Gastroesophageal sphincter (tissue), 4 donors: ENCODE data around the gene BTBD9. TPM values are rescaled to one million over a fixed set of nuclear protein-coding genes. Genes with fewer than 3 reads are reported as not detected.

Source experiments
- ATAC-seq: fragments of 150-250 bp; one replicate; pipeline ENCODE4 v1.9.1; 2016; ENCODE audit warnings: mild to moderate bottlenecking, moderate library complexity
- H3K27ac ChIP-seq, 4 donors: fragments of 200-600 bp; sonication (generic) in 3 of 4; 1 replicate in 3 of 4; 2 replicates in 1 of 4; pipeline ENCODE4 v1.5.1; 2016 to 2019
- H3K27me3 ChIP-seq: fragments of 200-600 bp; sonication (generic); one replicate; pipeline ENCODE4 v1.5.1; 2019
- H3K36me3 ChIP-seq, 2 donors: fragments of 200-600 bp; sonication (generic); one replicate each; pipeline ENCODE4 v1.5.1; 2019; ENCODE audit warnings: control low read depth in 1 of 2
- H3K4me1 ChIP-seq, 3 donors: fragments of 200-600 bp; sonication (generic); 1 replicate in 2 of 3; 2 replicates in 1 of 3; pipeline ENCODE4 v1.5.1; 2016 to 2019; ENCODE audit warnings: control low read depth in 2 of 3
- H3K4me3 ChIP-seq, 2 donors: fragments of 200-600 bp; sonication (generic); one replicate each; pipeline ENCODE4 v1.5.1; 2019; ENCODE audit warnings: mild to moderate bottlenecking in 1 of 2, moderate library complexity in 1 of 2
- H3K9me3 ChIP-seq, 3 donors: fragments of 200-600 bp; sonication (generic); one replicate each; pipeline ENCODE4 v1.5.1; 2017 to 2019; ENCODE audit warnings: control low read depth in 2 of 3
- CTCF ChIP-seq, 4 experiments: fragments of 200-600 bp in 2 of 4; fragments of 450-650 bp in 2 of 4; sonication (generic) in 1 of 4; IDR thresholded peaks; one replicate each; pipeline ENCODE4 v1.5.1; 2017 to 2019; ENCODE audit warnings: antibody characterized with exemption in 4 of 4, mild to moderate bottlenecking in 2 of 4, moderate library complexity in 2 of 4
- EP300 ChIP-seq: sonication (generic); formaldehyde crosslinking; IDR thresholded peaks from one replicate; pipeline ENCODE4 v1.6.1; 2017; ENCODE audit warnings: antibody characterized with exemption, mild to moderate bottlenecking
- POLR2A ChIP-seq, 2 donors: fragments of 450-650 bp; IDR thresholded peaks; one replicate each; pipeline ENCODE4 v1.6.1; 2017; ENCODE audit warnings: antibody characterized with exemption in 2 of 2, mild to moderate bottlenecking in 2 of 2, moderate library complexity in 1 of 2
- POLR2AphosphoS5 ChIP-seq: sonication (generic); formaldehyde crosslinking; IDR thresholded peaks from one replicate; pipeline ENCODE4 v1.6.1; 2017; ENCODE audit warnings: antibody characterized with exemption
- WGBS, 2 donors: methylation state at CpG; one replicate each; pipeline ENCODE4 v1.1.5; 2018; ENCODE audit warnings: low coverage in 1 of 2; 5-methylcytosine and 5-hydroxymethylcytosine counted together
- total RNA-seq, 4 donors: library from RNA; depleted of rRNA; stranded (reverse); fragments of >200 nt; gene quantifications; one replicate each; pipeline ENCODE4 v1.1.0, GENCODE V29; 2016

Gene BTBD9
- total RNA-seq, 4 donors from 2014 or later, result 11.3 to 18.9 (median 13.8) TPM

- 96 to 100% methylated on average over 1 of the region's 1 CpG for WGBS, 2 donors
- Histone ChIP-seq H3K27ac (no peak overlapping the region), H3K4me3 (no peak overlapping the region), H3K4me1 (peaks cover 0 to 8% (median 0%) of the 10 kb centered on the region in 3 donors), H3K9me3 (no peaks in the 10 kb centered on the region), H3K36me3 (no peaks in the 10 kb centered on the region), H3K27me3 (no peaks in the 10 kb centered on the region)
- TF ChIP-seq POLR2AphosphoS5 (no peak), POLR2A (IDR thresholded peaks at IDR 0.05) (no peak), CTCF (IDR thresholded peaks at IDR 0.05) (no peak), EP300 (no peak)
- ATAC-seq, result no peak
Measured at GRCh38 chr6:38476141-38476540, 163.6 kb downstream of the BTBD9 start.

- no peak for ATAC-seq
- WGBS, 2 donors, result 91 to 94% methylated on average over 2 to 3 of the region's 3 CpGs
- Histone ChIP-seq H3K4me1 (peaks cover 0 to 4% (median 0%) of the 10 kb centered on the region in 3 donors), H3K36me3 (no peaks in the 10 kb centered on the region), H3K27ac (no peak overlapping the region), H3K9me3 (no peaks in the 10 kb centered on the region), H3K4me3 (no peak overlapping the region), H3K27me3 (no peaks in the 10 kb centered on the region)
- TF ChIP-seq POLR2AphosphoS5 (no peak), EP300 (no peak), POLR2A (IDR thresholded peaks at IDR 0.05) (no peak), CTCF (IDR thresholded peaks at IDR 0.05) (no peak)
Measured at GRCh38 chr6:38470548-38470947, 169.2 kb downstream of the BTBD9 start.

GRCh38 chr6:38467566-38467965 lies 172.2 kb downstream of the BTBD9 start:
- no peaks in the 10 kb centered on the region for H3K9me3 ChIP-seq
- no peak overlapping the region for H3K4me3 ChIP-seq
- no peak for TF ChIP-seq POLR2A (IDR thresholded peaks at IDR 0.05)
- H3K36me3 ChIP-seq, result no peaks in the 10 kb centered on the region
- H3K27ac ChIP-seq, result no peak overlapping the region
- 92 to 95% methylated on average over 3 of the region's 3 CpGs for WGBS, 2 donors
- no peak for ATAC-seq
- H3K27me3 ChIP-seq, result no peaks in the 10 kb centered on the region
- H3K4me1 ChIP-seq, result peaks cover 0 to 4% (median 0%) of the 10 kb centered on the region in 3 donors

DNA sequence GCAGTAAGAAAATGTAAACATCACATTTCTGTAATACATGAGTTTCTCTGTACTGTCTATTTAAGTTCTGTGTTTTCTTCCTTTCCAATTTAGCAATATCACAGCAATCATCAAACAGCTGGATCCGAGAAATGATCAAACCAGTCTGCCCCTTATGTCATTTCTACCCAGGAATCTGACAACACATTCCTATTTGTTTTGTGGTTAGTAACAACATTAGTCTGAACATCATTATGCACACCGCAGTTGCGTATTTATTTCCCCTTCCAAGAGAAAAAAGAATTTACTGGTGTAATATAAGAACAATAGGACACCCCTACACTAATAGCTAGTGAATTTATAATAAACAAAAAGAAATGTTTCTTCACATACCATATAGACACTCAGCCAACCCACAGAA lies 179.5 kb downstream of the BTBD9 start:
- no peak for TF ChIP-seq EP300
- no peak for TF ChIP-seq CTCF (IDR thresholded peaks at IDR 0.05)
- TF ChIP-seq POLR2A (IDR thresholded peaks at IDR 0.05), result no peak
- TF ChIP-seq POLR2AphosphoS5, result no peak
- no peak for ATAC-seq
- Histone ChIP-seq H3K4me1 (no peaks in the 10 kb centered on the region), H3K27ac (no peak overlapping the region), H3K27me3 (no peaks in the 10 kb centered on the region), H3K36me3 (no peaks in the 10 kb centered on the region), H3K4me3 (no peak overlapping the region), H3K9me3 (no peaks in the 10 kb centered on the region)
- WGBS, 2 donors, result 84 to 94% methylated on average over 3 of the region's 3 CpGs

- Histone ChIP-seq H3K9me3 (no peaks in the 10 kb centered on the region), H3K27ac (no peak overlapping the region), H3K27me3 (no peaks in the 10 kb centered on the region), H3K36me3 (no peaks in the 10 kb centered on the region), H3K4me1 (no peaks in the 10 kb centered on the region), H3K4me3 (no peak overlapping the region)
- no peak for ATAC-seq
- TF ChIP-seq EP300 (no peak), CTCF (IDR thresholded peaks at IDR 0.05) (no peak), POLR2AphosphoS5 (no peak), POLR2A (IDR thresholded peaks at IDR 0.05) (no peak)
- 83 to 100% methylated on average over 2 of the region's 2 CpGs for WGBS, 2 donors
Measured at GRCh38 chr6:38459291-38459690, 180.4 kb downstream of the BTBD9 start.
